ENCODE results near the gene TLK2. TPM values are rescaled to one million over a fixed set of nuclear protein-coding genes. Genes with fewer than 3 reads are reported as not detected.
"Not testable (repeated sequence)": the region's sequence is repeated elsewhere in the genome, so short reads cannot be mapped to it uniquely, and the experiment has no call there.

Gene TLK2
- total and polyA plus RNA-seq, 9 donors = 23.4 to 50.2 (median 35.7) TPM

- H3K36me3 ChIP-seq = no peaks in the 10 kb centered on the region
- 68 to 81% (median 75%) methylated on average over 7 of the region's 7 CpGs for WGBS, 3 donors
Measured at GRCh38 chr17:62588109-62588508, 109.5 kb downstream of the TLK2 start.

GRCh38 chr17:62591333-62591732, 112.7 kb downstream of the TLK2 start:
- Histone ChIP-seq H3K4me3 (no peak overlapping the region), H3K27ac (no peak overlapping the region), H3K4me1 (ENCODE audit: insufficient read depth) (no peaks in the 10 kb centered on the region), H3K9me3 (no peaks in the 10 kb centered on the region), H3K27me3 (no peaks in the 10 kb centered on the region), H3K36me3 (no peaks in the 10 kb centered on the region)
- TF ChIP-seq EP300 (IDR thresholded peaks at IDR 0.05) (no peak), CTCF (IDR thresholded peaks at IDR 0.05) (no peak), POLR2A (IDR thresholded peaks at IDR 0.05) (no peak)
- 78 to 83% (median 79%) methylated on average over 6 of the region's 6 CpGs for WGBS, 3 donors
- no peak for DNase-seq
- intact Hi-C loops (cut with DNase I) = no loop called here

More at GRCh38 chr17:62588109-62588508, 109.5 kb downstream of the TLK2 start:
- Histone ChIP-seq H3K4me3 (no peak overlapping the region), H3K4me1 (ENCODE audit: insufficient read depth) (peaks cover 2% of the 10 kb centered on the region), H3K27ac (no peak overlapping the region), H3K27me3 (no peaks in the 10 kb centered on the region), H3K9me3 (no peaks in the 10 kb centered on the region)
- DNase-seq = no peak
- no peak for TF ChIP-seq POLR2A (IDR thresholded peaks at IDR 0.05)
- TF ChIP-seq CTCF (IDR thresholded peaks at IDR 0.05) = no peak
- no peak for TF ChIP-seq EP300 (IDR thresholded peaks at IDR 0.05)
- intact Hi-C loops (cut with DNase I) = no loop called here

GRCh38 chr17:62591822-62592221, 113.2 kb downstream of the TLK2 start:
- intact Hi-C loops (cut with DNase I); H3K4me3 ChIP-seq; H3K4me1 ChIP-seq (ENCODE audit: insufficient read depth); H3K27ac ChIP-seq; H3K9me3 ChIP-seq; H3K27me3 ChIP-seq; DNase-seq; H3K36me3 ChIP-seq: not testable (repeated sequence)
- 78 to 88% (median 85%) methylated on average over 11 of the region's 11 CpGs for WGBS, 3 donors

- no peak overlapping the region for H3K4me3 ChIP-seq
- H3K27ac ChIP-seq = no peak overlapping the region
- no peaks in the 10 kb centered on the region for H3K36me3 ChIP-seq
- H3K4me1 ChIP-seq (ENCODE audit: insufficient read depth) = no peaks in the 10 kb centered on the region
- no peak for TF ChIP-seq EP300 (IDR thresholded peaks at IDR 0.05)
- no peak for TF ChIP-seq POLR2A (IDR thresholded peaks at IDR 0.05)
- no peak for TF ChIP-seq CTCF (IDR thresholded peaks at IDR 0.05)
- intact Hi-C loops (cut with DNase I) = no loop called here
- 87 to 91% (median 91%) methylated on average over 9 of the region's 9 CpGs for WGBS, 3 donors
- no peak for DNase-seq
- H3K27me3 ChIP-seq = no peaks in the 10 kb centered on the region
- H3K9me3 ChIP-seq = no peaks in the 10 kb centered on the region
Measured at GRCh38 chr17:62592341-62593099, 113.9 kb downstream of the TLK2 start.

GRCh38 chr17:62595484-62595883, 116.9 kb downstream of the TLK2 start:
- Histone ChIP-seq H3K4me1 (ENCODE audit: insufficient read depth) (no peaks in the 10 kb centered on the region), H3K9me3 (no peaks in the 10 kb centered on the region), H3K4me3 (no peak overlapping the region), H3K36me3 (no peaks in the 10 kb centered on the region), H3K27ac (no peak overlapping the region), H3K27me3 (no peaks in the 10 kb centered on the region)
- WGBS, 3 donors = 99% methylated on average over 5 of the region's 5 CpGs
- DNase-seq = no peak
- intact Hi-C loops (cut with DNase I) = loop anchor here in 1 of 4 donors (5.0 kb wide), 1 partner anchor 372 kb away; the partner anchor contains the start of gene TANC2
- TF ChIP-seq EP300 (IDR thresholded peaks at IDR 0.05) (no peak), CTCF (IDR thresholded peaks at IDR 0.05) (no peak), POLR2A (IDR thresholded peaks at IDR 0.05) (no peak)
